ENCODE data around the gene AIFM3. TPM values are rescaled to one million over a fixed set of nuclear protein-coding genes. Genes with fewer than 3 reads are reported as not detected.
"Not testable (repeated sequence)": the region's sequence is repeated elsewhere in the genome, so short reads cannot be mapped to it uniquely, and the experiment has no call there.

The AIFM3 gene
- polyA plus RNA-seq, 4 donors = 0.83 to 1.2 (median 1.1) TPM

DNA sequence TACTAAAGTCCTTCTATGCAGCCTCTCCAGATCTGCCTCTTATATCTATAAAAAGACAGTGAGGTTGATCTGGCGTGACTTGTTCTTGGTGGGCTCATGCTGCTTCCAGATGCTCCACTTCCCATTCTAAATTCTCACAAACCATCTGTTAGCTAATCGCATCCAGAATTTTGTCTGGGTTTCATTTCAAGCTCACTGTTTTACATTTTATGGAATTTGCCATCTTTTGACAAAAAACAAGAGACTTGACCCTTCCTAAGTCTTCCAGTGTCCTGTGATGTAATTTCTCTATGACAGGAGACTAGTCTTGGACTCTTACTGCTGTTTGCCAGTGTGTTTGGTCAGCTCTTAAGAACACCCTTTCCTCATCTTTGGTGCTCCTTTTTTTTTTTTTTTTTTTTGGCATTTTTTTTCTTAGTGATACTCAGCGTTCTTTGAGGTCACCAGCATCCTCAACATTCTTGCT, 26.8 kb upstream of the AIFM3 start:
- DNase-seq (ENCODE audit: low read depth in 4 of 4, low spot score in 3 of 4) = no peak

DNA sequence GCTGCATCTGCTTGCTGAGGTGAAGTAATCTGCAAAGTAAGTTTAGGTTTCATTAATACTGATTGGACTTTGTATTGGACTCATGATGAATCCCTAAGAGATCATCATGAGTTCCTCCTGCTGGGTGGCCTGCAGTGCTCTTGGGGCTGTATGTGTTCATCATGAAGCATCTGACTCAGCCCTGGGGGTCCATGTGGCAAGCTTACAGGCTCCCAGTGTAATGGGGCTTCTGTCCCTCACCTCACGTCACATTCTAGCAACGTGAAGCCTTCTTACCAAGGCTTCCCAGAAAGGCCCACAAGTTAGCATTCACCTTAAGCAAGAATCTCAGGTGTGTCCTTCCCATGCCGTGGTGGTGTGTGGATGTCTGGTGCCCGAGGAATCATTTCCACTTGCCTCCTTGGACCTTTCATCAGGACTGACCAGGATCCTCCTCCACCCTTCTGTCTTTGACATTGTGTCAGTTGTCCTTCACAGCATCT, 26.1 kb upstream of the AIFM3 start:
- no peak for DNase-seq (ENCODE audit: low read depth in 4 of 4, low spot score in 3 of 4)

DNA sequence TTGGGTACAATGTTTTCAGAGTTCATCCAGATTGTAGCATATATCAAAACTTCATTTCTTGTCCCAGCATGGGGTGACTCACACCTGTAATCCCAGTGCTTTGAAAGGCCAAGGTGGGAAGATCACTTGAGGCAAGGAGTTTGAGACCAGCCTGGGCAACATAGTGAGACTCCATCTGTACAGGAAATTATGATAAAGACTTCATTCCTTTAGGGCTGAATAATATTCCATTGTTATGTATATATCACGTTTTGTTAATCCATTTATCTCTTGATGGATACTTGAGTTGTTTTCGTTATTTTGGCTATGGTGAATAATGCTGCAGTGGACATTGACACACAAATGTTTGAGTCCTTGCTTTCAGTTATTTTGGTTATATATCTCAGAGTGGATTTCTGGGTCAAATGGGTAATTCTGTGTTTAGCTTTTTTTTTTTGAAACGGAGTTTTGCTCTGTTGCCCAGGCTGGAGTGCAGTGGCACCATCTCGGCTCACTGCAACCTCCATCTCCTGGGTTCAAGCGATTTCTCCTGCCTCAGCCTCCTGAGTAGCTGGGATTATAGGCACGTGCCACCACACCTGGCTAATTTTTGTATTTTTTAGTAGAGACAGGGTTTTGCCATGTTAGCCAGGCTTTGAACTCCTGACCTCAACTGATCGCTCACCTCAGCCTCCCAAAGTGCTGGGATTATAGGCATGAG, 24.7 kb upstream of the AIFM3 start:
- DNase-seq (ENCODE audit: low read depth in 4 of 4, low spot score in 3 of 4) = not testable (repeated sequence)

DNA sequence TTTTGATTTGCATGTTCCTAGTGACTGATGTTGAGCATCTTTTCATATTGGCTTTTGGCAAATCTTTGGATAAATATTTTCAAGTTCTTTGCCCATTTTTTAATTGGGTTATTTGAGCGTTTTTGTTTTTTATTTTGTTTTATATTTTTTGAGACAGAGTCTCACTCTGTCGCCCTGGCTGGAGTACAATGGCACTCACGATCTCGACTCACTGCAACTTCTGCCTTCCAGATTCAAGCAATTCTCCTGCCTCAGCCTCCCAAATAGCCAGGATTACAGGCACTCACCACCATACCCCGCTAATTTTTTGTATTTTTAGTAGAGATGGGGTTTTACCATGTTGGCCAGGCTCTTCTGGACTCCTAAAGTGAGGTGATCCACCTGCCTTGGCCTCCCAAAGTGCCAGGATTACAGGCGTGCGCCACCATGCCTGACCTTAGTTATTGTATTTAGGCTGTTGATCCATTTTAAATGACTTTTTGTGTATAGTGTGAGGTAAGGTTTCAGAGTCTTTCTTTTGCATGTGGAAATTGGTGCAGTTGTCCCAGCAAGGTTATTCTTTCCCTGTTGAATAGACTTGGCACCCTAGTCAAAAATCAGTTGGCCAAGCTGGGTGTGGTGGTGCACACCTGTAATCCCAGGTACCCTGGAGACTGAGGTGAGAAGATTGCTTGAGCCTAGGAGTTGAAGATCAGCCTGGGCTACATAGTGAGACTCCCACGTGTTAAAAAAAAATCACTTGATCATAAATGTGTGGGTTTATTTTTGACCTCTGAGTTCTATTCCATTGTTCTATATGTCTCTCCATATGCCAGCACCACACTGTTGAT, 23.7 kb upstream of the AIFM3 start:
- no peak for DNase-seq (ENCODE audit: low read depth in 4 of 4, low spot score in 3 of 4)

DNA sequence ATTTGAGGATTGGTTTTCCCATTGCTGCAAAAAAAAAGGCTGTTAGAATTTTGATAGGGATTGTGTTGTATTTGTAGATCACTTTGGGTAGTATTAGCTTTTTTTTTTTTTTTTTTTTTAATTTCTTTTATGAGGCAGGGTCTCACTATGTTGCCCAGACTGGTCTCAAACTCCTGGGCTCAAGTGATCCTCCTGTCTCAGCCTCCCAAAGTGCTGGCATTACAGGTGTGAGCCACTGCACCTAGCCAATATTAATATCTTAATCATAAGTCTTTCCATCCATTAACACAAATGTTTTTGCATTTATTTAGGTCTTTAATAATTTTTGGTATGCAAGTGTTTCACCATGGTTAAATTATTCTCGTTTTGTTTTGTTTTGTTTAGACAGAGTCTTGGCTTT, 23.0 kb upstream of the AIFM3 start:
- DNase-seq (ENCODE audit: low read depth in 4 of 4, low spot score in 3 of 4) = no peak

DNA sequence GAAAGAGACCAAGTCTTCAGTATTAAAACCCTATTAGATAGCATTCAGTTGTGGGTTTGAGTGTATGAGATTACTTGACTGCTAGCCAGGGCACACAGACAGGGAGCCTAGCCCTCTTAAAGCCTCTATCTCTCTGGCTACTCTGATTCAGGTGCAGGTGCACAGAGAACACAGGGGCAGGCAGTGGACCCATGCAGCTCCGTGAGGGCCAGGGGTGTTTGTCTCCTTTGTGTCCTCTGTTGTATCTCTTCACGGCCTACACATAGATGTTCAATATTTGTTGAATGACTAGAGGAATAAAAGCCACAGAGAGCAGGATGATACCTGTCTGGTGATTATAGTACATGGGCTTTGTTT, 21.5 kb upstream of the AIFM3 start:
- DNase-seq (ENCODE audit: low read depth in 4 of 4, low spot score in 3 of 4) = no peak

DNA sequence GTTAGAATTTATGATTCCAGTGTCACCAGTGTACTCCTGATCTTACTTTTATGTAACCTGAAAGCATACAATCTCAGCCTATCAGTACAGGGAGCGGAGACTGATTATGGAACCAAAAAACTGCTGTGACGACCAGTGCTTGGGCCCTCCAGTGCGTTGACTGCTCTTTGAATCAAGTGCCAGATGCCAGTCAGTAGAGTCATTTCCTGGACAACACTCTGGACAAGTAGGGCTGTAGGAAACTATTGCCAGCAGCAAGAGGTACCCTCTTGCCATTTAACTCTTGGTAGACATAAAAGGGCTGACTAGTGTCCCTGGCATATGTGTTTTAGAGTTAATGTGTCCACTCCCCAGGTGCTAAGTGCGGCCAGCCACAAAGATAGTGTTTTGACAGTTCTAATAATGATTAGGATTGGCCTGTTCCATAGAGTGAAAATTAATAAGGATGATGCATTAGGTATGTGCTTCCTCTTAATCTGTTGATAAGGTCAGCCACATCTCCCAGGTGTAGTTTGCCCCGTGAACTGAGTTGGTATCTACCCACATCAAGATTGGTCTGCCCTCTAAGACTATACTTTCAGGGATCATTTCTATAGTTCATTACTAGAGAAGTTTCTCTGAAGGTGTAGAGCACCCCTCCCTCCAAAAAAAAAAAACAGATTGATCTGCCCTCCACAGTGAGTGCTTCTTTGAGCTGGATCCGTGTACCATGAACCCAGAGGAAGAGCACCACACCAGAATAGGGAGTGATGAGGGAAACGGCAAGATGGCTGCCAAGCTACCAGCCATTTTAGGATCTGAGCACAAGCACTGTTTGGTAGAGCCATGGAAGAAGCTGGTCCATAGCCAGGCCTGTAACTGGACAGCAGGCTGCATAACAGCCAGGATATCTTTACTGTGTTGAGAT, 20.7 kb upstream of the AIFM3 start:
- DNase-seq (ENCODE audit: low read depth in 4 of 4, low spot score in 3 of 4) = no peak

DNA sequence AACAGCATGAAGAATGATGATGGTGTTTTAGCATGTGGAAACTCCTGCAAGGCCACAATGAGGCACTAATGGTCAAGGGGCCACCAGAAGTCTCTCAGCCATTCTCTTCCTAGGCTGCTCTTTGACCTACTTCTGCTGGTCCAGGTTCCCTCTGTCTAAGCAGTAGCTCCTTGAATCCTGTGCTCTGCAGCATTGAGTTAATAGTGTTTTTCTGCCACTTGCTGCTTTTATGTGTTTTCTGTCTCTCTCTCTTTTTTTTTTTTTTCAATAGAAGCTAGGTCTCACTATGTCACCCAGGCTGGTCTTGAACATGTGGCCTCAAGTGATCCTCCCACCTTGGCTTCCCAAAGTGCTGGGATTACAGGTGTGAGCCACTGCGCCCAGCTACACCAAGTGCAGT, 20.1 kb upstream of the AIFM3 start:
- DNase-seq (ENCODE audit: low read depth in 4 of 4, low spot score in 3 of 4) = no peak

DNA sequence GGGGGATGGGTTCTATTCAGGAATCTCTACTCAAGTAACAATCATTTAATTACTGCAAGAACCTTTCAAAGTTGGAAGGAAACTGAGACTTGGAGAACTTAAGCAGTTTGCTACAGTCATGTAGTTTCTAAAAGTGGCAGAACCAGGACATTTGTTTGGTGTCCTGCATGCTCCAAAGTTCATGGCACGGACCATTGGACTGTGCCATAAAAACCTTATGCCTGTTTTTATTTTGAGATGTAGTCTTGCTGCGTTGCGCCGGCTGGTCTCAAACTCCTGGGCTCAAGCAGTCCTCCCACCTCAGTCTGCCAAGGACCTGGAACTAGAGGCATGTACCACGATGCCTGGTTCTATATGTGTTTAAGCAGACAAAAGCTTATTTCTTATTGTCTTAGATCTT, 18.6 kb upstream of the AIFM3 start:
- DNase-seq (ENCODE audit: low read depth in 4 of 4, low spot score in 3 of 4) = no peak

DNA sequence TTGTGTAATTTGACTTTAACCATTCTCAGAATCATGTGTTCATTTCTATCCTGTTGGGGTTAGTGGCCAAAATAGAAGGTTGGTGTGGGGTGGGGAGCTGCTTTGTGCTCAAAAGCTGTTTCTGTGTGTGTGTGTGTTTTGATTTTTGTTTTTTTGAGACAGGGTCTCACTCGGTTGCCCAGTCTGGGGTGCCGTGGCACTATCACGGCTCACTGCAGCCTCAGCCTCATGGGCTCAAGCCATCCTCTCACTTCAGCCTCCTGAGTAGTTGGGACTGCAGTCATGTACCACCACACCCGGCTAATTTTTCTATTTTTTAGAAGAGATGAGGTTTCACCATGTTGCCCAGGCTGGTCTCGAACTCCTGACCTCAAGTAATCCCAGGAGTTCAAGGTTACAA, 18.1 kb upstream of the AIFM3 start:
- no peak for DNase-seq (ENCODE audit: low read depth in 4 of 4, low spot score in 3 of 4)

DNA sequence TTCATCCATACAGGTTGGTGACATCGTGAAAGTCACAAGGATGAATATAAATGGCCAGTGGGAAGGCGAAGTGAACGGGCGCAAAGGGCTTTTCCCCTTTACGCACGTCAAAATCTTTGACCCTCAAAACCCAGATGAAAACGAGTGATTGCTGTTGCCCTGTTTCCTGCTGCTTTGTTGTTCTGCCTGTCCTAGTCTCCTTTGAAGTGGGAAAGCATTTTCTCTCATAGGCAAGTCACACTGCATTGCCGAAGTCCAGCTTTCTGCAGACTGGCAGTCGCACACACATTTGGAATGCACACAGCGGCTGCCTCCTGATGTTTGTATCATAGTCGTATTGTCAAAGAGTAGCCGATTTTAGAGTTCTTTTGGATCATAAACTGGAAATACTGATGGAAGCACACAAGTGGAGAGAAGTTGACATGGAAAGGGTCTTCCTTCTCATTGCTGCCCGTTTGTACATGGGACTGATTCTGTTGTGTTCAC, 17.3 kb upstream of the AIFM3 start:
- DNase-seq (ENCODE audit: low read depth in 4 of 4, low spot score in 3 of 4) = no peak

DNA sequence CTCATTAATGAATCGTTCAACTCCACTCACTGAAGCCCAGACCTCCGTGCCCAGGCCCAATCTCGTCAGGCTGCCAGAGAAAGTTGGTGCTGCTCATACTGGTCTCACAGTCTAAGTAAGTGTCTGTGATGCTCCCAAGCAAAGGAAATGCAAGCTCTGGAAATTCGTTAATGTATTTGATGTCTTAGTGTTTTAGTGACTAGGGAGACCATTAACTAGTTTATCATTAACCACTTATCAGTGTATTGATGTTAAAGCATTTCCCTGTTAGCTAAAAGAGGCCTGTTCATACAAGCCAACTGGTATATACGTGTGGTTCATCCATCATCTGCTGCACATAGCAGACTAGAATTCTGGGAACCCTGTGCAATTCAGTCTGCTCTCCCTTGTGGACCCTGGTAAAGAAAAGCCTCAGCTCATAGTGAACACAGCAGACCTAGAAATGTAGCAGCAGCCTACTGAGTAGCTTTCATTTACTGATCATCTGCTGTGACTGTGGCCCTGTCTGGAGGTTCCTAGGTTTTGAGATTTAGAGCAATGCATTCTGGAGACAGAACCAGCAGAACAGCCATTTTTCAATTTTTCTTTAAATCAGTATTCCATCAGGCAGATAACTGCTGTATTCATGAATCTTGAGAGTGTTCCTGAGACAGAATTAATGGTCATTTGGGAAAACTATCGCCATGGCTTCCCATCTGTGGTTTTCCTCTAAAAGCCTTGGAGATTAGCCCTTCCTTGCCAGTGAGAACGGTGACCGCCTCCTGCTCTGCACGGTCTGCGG, 15.7 kb upstream of the AIFM3 start:
- DNase-seq (ENCODE audit: low read depth in 4 of 4, low spot score in 3 of 4) = no peak

DNA sequence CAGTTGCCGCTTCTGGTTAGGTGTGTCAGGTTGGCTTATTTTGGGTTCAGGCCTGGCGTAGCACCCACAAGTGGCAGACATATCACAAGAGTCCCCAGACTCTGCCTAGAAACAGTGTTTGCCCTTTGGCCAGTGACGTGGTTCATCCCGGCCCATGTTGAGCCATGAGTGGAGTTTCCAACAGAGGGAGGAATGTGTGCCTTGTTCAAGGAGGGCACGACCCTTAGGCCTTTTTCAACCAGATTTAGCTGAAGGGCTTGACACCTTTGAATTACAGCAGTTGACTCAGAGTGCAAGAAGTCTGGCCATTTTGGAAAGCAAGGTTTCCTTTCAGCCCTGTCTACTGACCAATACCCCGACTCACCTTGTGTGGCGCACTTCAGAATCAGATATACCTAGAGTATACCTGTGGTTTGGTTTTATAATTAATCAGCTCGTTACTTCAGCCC, 15.1 kb upstream of the AIFM3 start:
- DNase-seq (ENCODE audit: low read depth in 4 of 4, low spot score in 3 of 4) = no peak

DNA sequence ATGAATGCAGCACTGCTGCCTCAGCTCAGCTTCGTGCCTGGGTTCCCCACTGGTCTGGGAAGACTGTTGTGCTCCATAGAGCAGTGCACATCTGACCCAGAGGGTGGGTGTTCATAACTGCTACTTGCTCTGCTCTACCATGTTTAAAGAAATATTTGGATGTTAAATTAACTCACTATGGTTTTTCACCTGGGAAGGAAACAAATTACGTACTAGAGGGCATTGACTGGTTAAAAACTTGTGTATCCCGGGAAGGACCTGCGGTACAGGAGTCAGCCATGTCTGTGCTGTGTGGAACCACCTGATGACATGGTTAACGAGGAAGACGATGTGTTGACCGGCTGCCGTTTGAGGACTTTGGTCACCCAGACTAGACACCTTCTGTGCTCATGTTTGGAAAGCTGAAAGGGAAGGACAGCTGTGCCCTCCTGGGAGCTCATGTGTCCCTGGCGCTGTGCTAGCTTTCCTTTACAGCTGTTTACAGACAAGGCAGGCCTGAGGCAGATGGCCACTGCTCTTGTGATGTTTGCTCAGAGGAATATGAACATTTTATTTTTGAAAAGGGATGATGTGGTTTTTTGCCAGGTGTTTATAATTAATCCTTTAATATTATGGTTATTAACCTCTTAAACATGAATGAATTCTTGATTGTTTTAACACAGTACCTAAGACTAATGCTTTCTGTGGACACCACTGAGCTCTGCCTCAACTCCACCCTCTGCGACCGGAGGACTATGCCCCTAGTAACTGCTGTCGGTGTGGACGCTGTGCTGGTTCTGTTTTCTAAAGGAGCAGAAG, 14.3 kb upstream of the AIFM3 start:
- no peak for DNase-seq (ENCODE audit: low read depth in 4 of 4, low spot score in 3 of 4)

DNA sequence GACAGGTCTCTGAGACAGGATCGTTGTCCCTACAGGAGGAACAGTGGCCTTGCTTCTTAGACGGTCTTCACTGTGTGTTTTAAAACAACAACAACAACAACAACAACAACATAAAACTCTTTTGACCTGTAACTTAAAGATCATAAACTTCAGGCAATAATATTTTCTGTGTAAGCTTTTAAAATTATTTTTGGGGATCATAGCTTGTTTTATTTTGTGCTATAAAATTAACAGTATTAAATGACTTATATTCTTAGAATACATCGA, 13.8 kb upstream of the AIFM3 start:
- DNase-seq (ENCODE audit: low read depth in 4 of 4, low spot score in 3 of 4) = no peak

DNA sequence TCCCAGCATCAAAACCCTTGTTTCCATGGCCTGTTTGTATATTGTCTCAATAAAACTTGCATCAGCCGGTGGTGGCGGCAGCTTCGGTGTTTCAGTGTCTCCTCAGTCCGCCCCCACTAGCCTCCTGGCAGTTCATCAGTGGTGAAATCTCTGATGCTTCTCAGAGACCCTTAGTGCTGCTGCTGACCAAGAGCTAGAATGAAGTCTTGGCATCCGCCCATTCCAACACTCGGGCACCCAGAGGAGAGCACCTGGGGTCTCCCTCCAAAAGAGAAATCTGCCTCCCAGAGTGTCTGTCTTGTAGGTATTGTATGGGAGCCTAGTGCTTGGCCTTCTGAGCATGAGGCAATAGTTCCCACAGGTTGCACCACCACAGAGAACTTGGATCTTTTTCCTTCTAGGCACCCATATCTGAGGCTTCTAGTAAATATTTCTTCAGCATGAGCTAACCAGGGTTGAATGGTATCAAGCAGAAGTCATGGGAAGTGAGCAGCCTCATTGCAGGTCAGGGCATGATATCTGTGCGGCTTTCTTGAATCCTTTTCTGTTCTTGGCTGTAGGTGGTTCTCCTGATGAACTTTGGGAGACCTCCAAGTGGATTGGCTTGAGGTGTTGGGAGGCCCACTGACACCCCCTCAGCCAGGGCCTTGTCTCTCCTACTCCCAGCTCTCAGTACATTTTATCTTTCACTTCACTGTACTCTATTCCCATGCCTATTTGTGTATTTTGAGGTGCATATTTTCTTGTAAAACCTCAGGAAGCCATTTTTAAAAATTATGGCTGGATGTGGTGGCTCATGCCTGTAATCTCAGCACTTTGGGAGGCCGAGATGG, 13.2 kb upstream of the AIFM3 start:
- DNase-seq (ENCODE audit: low read depth in 4 of 4, low spot score in 3 of 4) = no peak

DNA sequence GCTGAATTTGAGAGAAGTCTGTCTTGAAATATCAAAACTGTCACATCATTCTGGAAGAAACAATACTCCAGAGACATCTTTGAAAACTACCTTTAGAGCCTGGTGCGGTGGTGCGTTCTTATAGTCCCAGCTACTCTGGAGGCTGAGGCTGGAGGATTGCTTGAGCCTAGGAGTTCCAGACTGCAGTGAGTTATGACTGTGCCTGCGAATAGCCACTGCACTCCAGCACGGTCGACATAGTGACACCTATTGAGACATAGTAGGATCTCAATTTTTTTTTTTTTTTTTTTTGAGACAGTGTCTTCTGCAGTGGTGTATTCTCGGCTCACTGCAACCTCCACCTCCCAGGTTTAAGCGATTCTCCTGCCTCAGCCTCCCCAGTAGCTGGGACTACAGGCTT, 11.5 kb upstream of the AIFM3 start:
- DNase-seq (ENCODE audit: low read depth in 4 of 4, low spot score in 3 of 4) = no peak

DNA sequence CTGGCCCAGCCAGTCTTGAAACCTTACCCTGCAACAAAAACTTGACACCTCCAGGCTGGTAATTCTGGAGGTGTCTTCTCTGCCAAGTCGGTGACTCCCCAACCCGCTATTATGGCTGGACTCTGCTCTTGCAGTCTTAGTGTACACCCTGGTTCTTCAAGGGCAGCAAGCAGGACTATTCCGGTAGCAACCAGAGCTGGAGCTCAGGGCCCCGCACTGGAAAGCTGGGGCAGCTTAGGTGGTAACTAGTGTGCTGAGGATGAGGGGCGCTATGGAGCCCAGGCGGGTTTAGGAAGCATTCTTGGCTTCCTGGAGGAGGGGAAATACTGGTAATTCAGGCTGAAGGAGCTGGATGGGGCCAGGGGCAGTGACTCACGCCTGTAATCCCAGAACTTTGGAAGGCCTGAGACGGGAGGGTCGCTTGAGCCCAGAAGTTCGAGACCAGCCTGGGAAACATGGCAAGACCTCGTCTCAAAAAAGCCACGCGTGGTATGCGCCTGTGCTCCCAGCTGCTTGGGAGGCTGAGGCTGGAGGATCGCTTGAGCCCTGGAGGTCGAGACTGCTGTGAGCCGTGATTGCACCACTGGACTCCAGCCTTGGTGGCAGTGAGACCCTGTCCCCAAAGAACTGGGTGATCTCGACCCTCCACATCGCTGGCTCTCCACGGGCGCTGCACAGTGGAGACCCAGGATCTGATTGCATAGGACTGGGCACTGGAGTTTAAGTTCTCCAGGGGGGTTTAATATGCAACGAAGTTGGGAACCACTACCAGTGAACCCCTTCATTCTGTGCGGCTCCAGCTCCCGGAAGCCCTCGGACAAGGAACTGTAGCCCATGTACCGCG, 10.6 kb upstream of the AIFM3 start:
- DNase-seq (ENCODE audit: low read depth in 4 of 4, low spot score in 3 of 4) = no peak

Data from left renal pelvis (tissue), 4 donors.